ENCODE results near the gene MGAT5B. TPM values are rescaled to one million over a fixed set of nuclear protein-coding genes. Genes with fewer than 3 reads are reported as not detected.

The MGAT5B gene
- total and polyA plus RNA-seq, 4 donors = 0.02 to 0.25 TPM; not detected in 2

- WGBS = 91% methylated on average over 9 of the region's 9 CpGs
- no peak overlapping the region for H3K9ac ChIP-seq (ENCODE audit: low read depth in 1 of 2, low read length in 2 of 2)
- no peaks in the 10 kb centered on the region for H3K36me3 ChIP-seq (ENCODE audit: control insufficient read depth in 4 of 4, insufficient read depth in 3 of 4, low read depth in 1 of 4, low read length in 3 of 4)
- no peak overlapping the region for H3K4me3 ChIP-seq (ENCODE audit: low read depth in 1 of 3, low read length in 3 of 3)
- no peaks in the 10 kb centered on the region for H3K27me3 ChIP-seq (ENCODE audit: control insufficient read depth in 4 of 4, insufficient read depth in 4 of 4, low read length in 3 of 4)
- no peak for TF ChIP-seq NR2F2 (IDR thresholded peaks at IDR 0.05)
- TF ChIP-seq RAD21 (IDR thresholded peaks at IDR 0.05) = no peak
- TF ChIP-seq HNF4A (conservative IDR thresholded peaks at IDR 0.05) = no peak
- TF ChIP-seq JUND (IDR thresholded peaks at IDR 0.05) = no peak
- TF ChIP-seq SP1 (IDR thresholded peaks at IDR 0.05) = no peak
- no peak for TF ChIP-seq YY1 (IDR thresholded peaks at IDR 0.05)
- TF ChIP-seq CTCF (IDR thresholded peaks at IDR 0.05; ENCODE audit: low read depth, low read length, missing input control) = no peak
- no peak for TF ChIP-seq RXRA (IDR thresholded peaks at IDR 0.05)
- no peak for TF ChIP-seq HNF4G (IDR thresholded peaks at IDR 0.05)
- TF ChIP-seq FOXA1 (IDR thresholded peaks at IDR 0.05) = no peak
- no peak for TF ChIP-seq REST (IDR thresholded peaks at IDR 0.05)
- no peak for TF ChIP-seq EGR1 (IDR thresholded peaks at IDR 0.05; ENCODE audit: low read depth in 2 of 2)
- no peak for TF ChIP-seq ZBTB33 (IDR thresholded peaks at IDR 0.05)
- no peak for TF ChIP-seq ATF3 (IDR thresholded peaks at IDR 0.05)
- DNase-seq (ENCODE audit: low spot score) = no peak
- no peaks in the 10 kb centered on the region for H3K9me3 ChIP-seq (ENCODE audit: control insufficient read depth in 4 of 4, low read length in 3 of 4)
- H3K4me1 ChIP-seq (ENCODE audit: control insufficient read depth in 4 of 4, insufficient read depth in 4 of 4, low read length in 3 of 4) = no peaks in the 10 kb centered on the region
- H3K27ac ChIP-seq (ENCODE audit: low read depth in 1 of 2, low read length in 2 of 2) = no peak overlapping the region
These were observed 84.9 kb downstream of the MGAT5B start for GRCh38 chr17:76953066-76953465.

GRCh38 chr17:76953946-76954345, 85.7 kb downstream of the MGAT5B start:
- Histone ChIP-seq H3K4me1 (ENCODE audit: control insufficient read depth in 4 of 4, insufficient read depth in 4 of 4, low read length in 3 of 4) (no peaks in the 10 kb centered on the region), H3K27ac (ENCODE audit: low read depth in 1 of 2, low read length in 2 of 2) (no peak overlapping the region), H3K36me3 (ENCODE audit: control insufficient read depth in 4 of 4, insufficient read depth in 3 of 4, low read depth in 1 of 4, low read length in 3 of 4) (no peaks in the 10 kb centered on the region), H3K4me3 (ENCODE audit: low read depth in 1 of 3, low read length in 3 of 3) (no peak overlapping the region), H3K9me3 (ENCODE audit: control insufficient read depth in 4 of 4, low read length in 3 of 4) (no peaks in the 10 kb centered on the region), H3K9ac (ENCODE audit: low read depth in 1 of 2, low read length in 2 of 2) (no peak overlapping the region), H3K27me3 (ENCODE audit: control insufficient read depth in 4 of 4, insufficient read depth in 4 of 4, low read length in 3 of 4) (no peaks in the 10 kb centered on the region)
- TF ChIP-seq HNF4A (conservative IDR thresholded peaks at IDR 0.05) (no peak), RXRA (IDR thresholded peaks at IDR 0.05) (no peak), NR2F2 (IDR thresholded peaks at IDR 0.05) (no peak), MAX (IDR thresholded peaks at IDR 0.05) (no peak)
- 70% methylated on average over 2 of the region's 2 CpGs for WGBS
- no peak for DNase-seq (ENCODE audit: low spot score)
